Prostate gland (tissue), 2 donors: Measurements from ENCODE around the gene PIK3C2G.

ENCODE experiments used
- POLR2A ChIP-seq: fragments of 450-650 bp; IDR thresholded peaks from one replicate; pipeline ENCODE4 v1.6.1; 2016; ENCODE audit warnings: antibody characterized with exemption, mild to moderate bottlenecking
- TF ChIP-seq, protein P1 (sequence below), 4 experiments: fragments of 200-600 bp in 2 of 4; fragments of 450-650 bp in 2 of 4; sonication (generic) in 2 of 4; IDR thresholded peaks; 1 replicate in 3 of 4; 2 replicates in 1 of 4; pipeline ENCODE4 v1.5.1; 2016 to 2019; ENCODE audit warnings: antibody characterized with exemption in 4 of 4, mild to moderate bottlenecking in 2 of 4, moderate library complexity in 2 of 4

DNA sequence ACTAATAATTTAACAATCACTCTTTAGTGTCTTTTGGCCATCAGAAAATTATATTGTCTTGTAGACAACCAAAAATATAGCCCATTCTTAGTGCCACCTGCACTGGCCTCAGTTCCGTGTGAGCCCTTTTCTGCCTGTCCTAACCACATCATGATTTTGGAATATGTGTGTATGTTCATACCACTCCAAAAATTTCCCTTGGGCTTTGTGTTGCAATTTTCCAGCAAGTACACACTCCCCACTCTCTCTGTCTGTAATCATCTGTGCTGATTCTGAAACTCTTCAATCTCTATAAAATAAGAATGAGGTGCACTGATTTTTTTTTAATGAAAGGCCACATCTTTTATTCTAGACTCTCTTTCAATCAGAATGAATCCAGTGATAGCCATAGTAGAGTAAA is 196.0 kb downstream of the PIK3C2G start:
- TF ChIP-seq POLR2A = no peak
- TF ChIP-seq, protein P1, sequence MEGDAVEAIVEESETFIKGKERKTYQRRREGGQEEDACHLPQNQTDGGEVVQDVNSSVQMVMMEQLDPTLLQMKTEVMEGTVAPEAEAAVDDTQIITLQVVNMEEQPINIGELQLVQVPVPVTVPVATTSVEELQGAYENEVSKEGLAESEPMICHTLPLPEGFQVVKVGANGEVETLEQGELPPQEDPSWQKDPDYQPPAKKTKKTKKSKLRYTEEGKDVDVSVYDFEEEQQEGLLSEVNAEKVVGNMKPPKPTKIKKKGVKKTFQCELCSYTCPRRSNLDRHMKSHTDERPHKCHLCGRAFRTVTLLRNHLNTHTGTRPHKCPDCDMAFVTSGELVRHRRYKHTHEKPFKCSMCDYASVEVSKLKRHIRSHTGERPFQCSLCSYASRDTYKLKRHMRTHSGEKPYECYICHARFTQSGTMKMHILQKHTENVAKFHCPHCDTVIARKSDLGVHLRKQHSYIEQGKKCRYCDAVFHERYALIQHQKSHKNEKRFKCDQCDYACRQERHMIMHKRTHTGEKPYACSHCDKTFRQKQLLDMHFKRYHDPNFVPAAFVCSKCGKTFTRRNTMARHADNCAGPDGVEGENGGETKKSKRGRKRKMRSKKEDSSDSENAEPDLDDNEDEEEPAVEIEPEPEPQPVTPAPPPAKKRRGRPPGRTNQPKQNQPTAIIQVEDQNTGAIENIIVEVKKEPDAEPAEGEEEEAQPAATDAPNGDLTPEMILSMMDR (IDR thresholded peaks at IDR 0.05) = no peak
